ENCODE data around the gene YES1. TPM values are rescaled to one million over a fixed set of nuclear protein-coding genes. Genes with fewer than 3 reads are reported as not detected.
"Not testable (repeated sequence)": the region's sequence is repeated elsewhere in the genome, so short reads cannot be mapped to it uniquely, and the experiment has no call there.

Gene YES1
- total RNA-seq, 1 donor from 2014 or later = 56.0 TPM

DNA sequence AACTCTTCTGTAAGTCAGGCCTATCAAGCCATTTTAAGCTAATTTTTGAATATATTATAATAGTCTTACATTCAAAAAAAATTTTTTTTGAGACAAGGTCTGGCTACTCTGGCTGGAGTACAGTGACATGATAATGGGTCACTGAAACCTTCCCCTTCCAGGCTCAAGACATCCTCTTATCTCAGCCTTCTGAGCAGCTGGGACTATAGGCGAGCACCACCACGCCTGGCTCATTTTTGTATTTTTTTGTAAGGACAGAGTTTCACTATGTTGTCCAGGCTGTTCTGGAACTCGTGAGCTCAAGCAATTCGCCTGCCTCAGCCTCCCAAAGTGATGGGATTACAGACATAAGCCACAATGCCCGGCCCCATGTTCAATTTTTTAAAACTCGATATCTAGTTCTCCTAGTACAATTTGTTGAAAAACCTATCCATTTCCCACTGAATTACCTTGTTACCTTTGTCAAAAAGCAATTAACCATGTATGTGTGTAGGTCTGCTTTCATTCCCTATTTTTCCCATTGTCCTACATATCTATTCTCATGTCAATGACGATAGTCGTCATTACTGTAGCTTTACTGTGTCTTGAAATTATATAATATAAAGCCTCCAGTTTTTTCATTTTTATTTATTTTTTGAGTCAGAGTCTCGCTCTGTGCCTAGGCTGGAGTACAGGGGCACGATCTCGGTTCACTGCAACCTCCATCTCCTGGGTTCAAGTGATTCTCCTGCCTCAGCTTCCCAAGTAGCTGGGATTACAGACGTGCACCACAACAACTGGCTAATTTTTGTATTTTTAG, 44.8 kb downstream of the YES1 start:
- no peak for ATAC-seq
- H3K36me3 ChIP-seq = no peaks in the 10 kb centered on the region
- TF ChIP-seq, protein P1, sequence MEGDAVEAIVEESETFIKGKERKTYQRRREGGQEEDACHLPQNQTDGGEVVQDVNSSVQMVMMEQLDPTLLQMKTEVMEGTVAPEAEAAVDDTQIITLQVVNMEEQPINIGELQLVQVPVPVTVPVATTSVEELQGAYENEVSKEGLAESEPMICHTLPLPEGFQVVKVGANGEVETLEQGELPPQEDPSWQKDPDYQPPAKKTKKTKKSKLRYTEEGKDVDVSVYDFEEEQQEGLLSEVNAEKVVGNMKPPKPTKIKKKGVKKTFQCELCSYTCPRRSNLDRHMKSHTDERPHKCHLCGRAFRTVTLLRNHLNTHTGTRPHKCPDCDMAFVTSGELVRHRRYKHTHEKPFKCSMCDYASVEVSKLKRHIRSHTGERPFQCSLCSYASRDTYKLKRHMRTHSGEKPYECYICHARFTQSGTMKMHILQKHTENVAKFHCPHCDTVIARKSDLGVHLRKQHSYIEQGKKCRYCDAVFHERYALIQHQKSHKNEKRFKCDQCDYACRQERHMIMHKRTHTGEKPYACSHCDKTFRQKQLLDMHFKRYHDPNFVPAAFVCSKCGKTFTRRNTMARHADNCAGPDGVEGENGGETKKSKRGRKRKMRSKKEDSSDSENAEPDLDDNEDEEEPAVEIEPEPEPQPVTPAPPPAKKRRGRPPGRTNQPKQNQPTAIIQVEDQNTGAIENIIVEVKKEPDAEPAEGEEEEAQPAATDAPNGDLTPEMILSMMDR (IDR thresholded peaks at IDR 0.05) = no peak
- H3K9me3 ChIP-seq = no peaks in the 10 kb centered on the region
- H3K27me3 ChIP-seq = no peaks in the 10 kb centered on the region
- DNase-seq = no peak
- peaks cover 4% of the 10 kb centered on the region for H3K4me1 ChIP-seq
- no peak overlapping the region for H3K27ac ChIP-seq
- intact Hi-C loops (cut with DNase I) = no loop called here
- H3K4me3 ChIP-seq = no peak overlapping the region

DNA sequence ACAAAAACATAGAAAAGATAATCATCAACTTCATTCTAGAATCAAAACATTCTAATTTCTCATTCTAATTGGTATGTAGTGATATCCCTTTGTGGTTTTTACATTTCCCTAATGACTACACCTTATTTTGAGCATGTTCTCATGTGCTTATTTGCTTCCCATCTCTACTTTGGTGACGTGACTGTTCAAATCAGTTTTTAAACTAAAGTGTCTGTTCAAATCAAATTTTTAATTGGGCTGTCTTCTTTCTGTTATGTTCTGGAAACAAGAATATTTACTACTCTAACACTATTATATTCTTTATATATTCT, 45.5 kb downstream of the YES1 start:
- intact Hi-C loops (cut with DNase I) = no loop called here
- Histone ChIP-seq H3K4me1 (peaks cover 4% of the 10 kb centered on the region), H3K27me3 (no peaks in the 10 kb centered on the region), H3K27ac (no peak overlapping the region), H3K9me3 (no peaks in the 10 kb centered on the region), H3K4me3 (no peak overlapping the region), H3K36me3 (no peaks in the 10 kb centered on the region)
- ATAC-seq (no peak), DNase-seq (no peak)
- TF ChIP-seq, protein P1 (IDR thresholded peaks at IDR 0.05) = no peak

DNA sequence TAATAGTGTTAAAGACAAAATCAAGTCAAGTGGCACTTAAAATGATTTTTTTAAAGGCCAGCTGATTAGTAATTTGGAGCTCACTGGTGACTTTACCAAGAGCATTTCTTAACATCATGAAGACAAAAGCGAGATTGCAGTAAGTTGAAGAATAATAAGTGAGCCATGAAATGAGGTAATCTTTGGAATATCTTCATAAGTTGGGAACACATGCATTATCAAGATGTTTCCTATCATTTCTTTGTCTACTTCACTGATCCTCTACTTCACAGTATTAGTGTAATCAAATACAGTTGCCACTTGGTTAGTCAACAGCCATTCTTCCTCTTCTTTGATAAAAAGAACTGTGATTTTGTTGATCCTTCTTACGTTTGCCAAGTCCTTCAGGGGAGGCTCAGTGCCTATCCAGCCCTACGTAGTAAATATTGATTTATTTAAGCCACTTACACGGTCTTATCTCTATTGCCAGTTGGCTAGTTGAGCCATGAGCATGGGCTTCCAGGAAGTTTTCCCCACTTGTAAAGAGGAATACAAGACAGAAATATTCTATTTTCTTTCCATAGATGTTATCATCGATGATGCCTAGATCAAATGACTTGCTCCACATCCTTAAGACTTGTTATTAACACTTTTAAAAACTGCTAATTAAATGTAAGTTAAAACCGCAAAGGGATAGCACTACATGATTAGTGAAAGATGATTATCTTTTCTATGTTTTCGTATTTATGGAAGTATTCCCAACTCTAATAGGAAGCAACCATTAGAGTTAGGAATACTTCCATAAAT, 46.1 kb downstream of the YES1 start:
- H3K9me3 ChIP-seq = no peaks in the 10 kb centered on the region
- no peaks in the 10 kb centered on the region for H3K36me3 ChIP-seq
- intact Hi-C loops (cut with DNase I) = no loop called here
- no peak overlapping the region for H3K4me3 ChIP-seq
- no peak for ATAC-seq
- peaks cover 4% of the 10 kb centered on the region for H3K4me1 ChIP-seq
- TF ChIP-seq, protein P1 (IDR thresholded peaks at IDR 0.05) = no peak
- no peak overlapping the region for H3K27ac ChIP-seq
- DNase-seq = no peak
- no peaks in the 10 kb centered on the region for H3K27me3 ChIP-seq

DNA sequence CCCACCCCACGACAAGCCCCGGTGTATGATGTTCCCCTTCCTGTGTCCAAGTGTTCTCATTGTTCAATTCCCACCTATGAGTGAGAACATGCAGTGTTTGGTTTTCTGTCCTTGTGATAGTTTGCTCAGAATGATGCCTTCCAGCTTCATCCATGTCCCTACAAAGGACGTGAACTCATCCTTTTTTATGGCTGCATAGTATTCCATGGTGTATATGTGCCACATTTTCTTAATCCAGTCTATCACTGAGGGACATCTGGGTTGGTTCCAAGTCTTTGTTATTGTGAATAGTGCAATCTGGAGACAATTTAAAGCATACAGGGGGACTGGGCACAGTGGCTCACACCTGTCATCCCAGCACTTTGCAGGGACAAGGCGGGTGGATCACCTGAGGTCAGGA, 52.2 kb downstream of the YES1 start:
- ATAC-seq; H3K36me3 ChIP-seq; DNase-seq; H3K4me1 ChIP-seq; H3K9me3 ChIP-seq; H3K27me3 ChIP-seq; H3K27ac ChIP-seq; H3K4me3 ChIP-seq; intact Hi-C loops (cut with DNase I): not testable (repeated sequence)

DNA sequence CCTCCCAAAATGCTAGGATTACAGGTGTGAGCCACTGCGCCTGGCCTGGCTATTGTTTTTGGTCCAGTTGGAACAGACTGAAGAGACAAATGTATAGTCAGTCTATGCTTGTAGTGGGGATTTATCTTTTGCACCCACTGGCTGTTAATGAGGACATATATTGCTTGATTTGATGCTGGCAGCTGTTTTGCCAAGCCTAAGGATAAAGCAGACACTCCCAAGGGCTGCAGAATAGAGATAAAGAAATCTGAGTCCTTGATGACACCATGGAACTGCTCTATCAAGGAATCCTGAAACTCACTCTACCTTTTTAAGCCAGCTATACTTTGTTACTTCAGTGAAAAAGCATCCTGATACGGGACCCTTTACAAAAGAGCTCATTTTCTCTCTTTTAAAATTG, 56.5 kb downstream of the YES1 start:
- Histone ChIP-seq H3K4me1 (no peaks in the 10 kb centered on the region), H3K36me3 (peaks cover 18% of the 10 kb centered on the region), H3K27ac (no peak overlapping the region), H3K27me3 (no peaks in the 10 kb centered on the region), H3K4me3 (no peak overlapping the region), H3K9me3 (no peaks in the 10 kb centered on the region)
- ATAC-seq (no peak), DNase-seq (no peak)
- intact Hi-C loops (cut with DNase I) = no loop called here
- TF ChIP-seq, protein P1 (IDR thresholded peaks at IDR 0.05) = no peak

DNA sequence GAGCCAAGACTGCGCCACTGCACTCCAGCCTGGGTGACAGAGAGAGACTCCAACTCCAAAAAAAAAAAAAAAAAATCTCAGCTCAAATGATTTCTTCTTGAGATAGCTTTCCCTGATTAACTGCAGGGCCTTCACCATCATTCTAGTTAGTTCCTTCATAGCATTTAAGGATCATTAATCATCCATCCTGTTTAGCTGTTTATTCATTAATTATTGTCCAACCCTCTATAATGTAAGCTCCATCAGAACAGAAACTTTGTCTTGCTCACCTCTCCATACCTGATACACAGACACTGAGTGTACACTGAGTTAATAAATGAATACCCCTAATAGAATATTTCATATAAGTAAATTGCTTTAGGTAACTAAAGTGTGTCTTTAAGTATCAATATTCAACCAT, 57.4 kb downstream of the YES1 start:
- no peak overlapping the region for H3K4me3 ChIP-seq
- no peaks in the 10 kb centered on the region for H3K9me3 ChIP-seq
- ATAC-seq (no peak), DNase-seq (no peak)
- H3K27ac ChIP-seq = no peak overlapping the region
- TF ChIP-seq, protein P1 (IDR thresholded peaks at IDR 0.05) = no peak
- peaks cover 18% of the 10 kb centered on the region for H3K36me3 ChIP-seq
- no peaks in the 10 kb centered on the region for H3K27me3 ChIP-seq
- no peaks in the 10 kb centered on the region for H3K4me1 ChIP-seq
- intact Hi-C loops (cut with DNase I) = no loop called here
